Measurements from ENCODE around the gene FANCC.

The FANCC gene

GRCh38 chr9:95055851-95056551, 261.5 kb downstream of the FANCC start:
- Histone ChIP-seq H3K36me3 (peaks cover 9% of the 10 kb centered on the region), H3K4me3 (ENCODE audit: low read depth, low read length) (no peak overlapping the region), H3K27ac (no peak overlapping the region), H3K27me3 (ENCODE audit: insufficient read depth, low read depth, severe bottlenecking) (no peaks in the 10 kb centered on the region), H3K9me3 (ENCODE audit: severe bottlenecking) (no peaks in the 10 kb centered on the region)
- DNase-seq = no peak
- TF ChIP-seq, protein P1, sequence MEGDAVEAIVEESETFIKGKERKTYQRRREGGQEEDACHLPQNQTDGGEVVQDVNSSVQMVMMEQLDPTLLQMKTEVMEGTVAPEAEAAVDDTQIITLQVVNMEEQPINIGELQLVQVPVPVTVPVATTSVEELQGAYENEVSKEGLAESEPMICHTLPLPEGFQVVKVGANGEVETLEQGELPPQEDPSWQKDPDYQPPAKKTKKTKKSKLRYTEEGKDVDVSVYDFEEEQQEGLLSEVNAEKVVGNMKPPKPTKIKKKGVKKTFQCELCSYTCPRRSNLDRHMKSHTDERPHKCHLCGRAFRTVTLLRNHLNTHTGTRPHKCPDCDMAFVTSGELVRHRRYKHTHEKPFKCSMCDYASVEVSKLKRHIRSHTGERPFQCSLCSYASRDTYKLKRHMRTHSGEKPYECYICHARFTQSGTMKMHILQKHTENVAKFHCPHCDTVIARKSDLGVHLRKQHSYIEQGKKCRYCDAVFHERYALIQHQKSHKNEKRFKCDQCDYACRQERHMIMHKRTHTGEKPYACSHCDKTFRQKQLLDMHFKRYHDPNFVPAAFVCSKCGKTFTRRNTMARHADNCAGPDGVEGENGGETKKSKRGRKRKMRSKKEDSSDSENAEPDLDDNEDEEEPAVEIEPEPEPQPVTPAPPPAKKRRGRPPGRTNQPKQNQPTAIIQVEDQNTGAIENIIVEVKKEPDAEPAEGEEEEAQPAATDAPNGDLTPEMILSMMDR (IDR thresholded peaks at IDR 0.05; ENCODE audit: low read depth, low read length) = no peak

- Histone ChIP-seq H3K36me3 (peaks cover 5% of the 10 kb centered on the region), H3K4me3 (ENCODE audit: low read depth, low read length) (no peak overlapping the region), H3K27ac (no peak overlapping the region), H3K27me3 (ENCODE audit: insufficient read depth, low read depth, severe bottlenecking) (no peaks in the 10 kb centered on the region), H3K9me3 (ENCODE audit: severe bottlenecking) (no peaks in the 10 kb centered on the region)
- no peak for DNase-seq
- TF ChIP-seq, protein P1 (IDR thresholded peaks at IDR 0.05; ENCODE audit: low read depth, low read length) = no peak
These were observed 262.1 kb downstream of the FANCC start for GRCh38 chr9:95055334-95055850.

DNA sequence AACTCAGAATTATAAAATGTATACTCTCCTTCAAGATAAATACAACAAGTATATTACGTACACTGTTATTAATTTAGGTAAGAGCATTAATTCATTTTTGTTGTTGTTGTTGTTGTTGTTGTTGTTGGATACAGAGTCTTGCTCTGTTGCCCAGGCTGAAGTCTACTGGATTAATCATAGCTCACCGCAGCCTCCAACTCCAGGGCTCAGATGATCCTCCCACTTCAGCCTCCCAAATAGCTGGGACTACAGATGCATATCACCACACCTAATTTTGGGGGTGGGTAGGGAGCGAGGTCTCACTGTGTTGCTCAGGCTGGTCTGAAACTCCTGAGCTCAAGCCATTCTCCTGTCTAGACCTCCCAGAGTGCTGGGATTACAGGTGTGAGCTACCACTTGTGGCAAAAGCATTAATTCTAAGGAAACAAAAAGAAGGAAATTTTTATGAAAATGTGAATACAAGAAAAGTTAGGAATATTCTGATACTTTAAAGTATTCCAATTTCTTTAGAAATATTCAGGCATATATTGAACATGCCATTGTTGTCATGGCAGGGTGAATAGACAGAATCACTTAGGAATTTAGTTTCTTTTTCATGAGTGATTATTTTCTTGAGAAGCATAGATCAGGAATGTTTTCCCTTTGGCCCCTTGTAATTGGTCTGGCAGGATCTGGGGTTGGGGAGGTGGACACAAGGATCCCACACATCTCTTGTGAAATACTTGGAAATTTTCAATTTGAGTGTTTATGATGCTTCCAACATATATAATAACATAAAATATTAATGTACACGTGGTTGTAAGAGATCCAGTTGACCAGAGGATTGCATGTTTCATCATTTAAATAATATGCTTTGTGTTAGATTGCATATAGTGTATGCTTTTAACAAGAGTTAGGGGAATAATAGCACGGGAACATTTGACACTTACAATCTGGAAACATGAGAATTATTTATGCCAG, 263.6 kb downstream of the FANCC start:
- Histone ChIP-seq H3K27me3 (ENCODE audit: insufficient read depth, low read depth, severe bottlenecking) (no peaks in the 10 kb centered on the region), H3K4me3 (ENCODE audit: low read depth, low read length) (no peak overlapping the region), H3K27ac (no peak overlapping the region), H3K9me3 (ENCODE audit: severe bottlenecking) (no peaks in the 10 kb centered on the region), H3K36me3 (no peaks in the 10 kb centered on the region; the same call in none of the 2 replicates)
- no peak for DNase-seq
- TF ChIP-seq, protein P1 (IDR thresholded peaks at IDR 0.05; ENCODE audit: low read depth, low read length) = no peak

GRCh38 chr9:95049761-95050160, 267.7 kb downstream of the FANCC start:
- no peaks in the 10 kb centered on the region for H3K27me3 ChIP-seq (ENCODE audit: insufficient read depth, low read depth, severe bottlenecking)
- no peak for DNase-seq
- TF ChIP-seq, protein P1 (IDR thresholded peaks at IDR 0.05; ENCODE audit: low read depth, low read length) = no peak
- no peaks in the 10 kb centered on the region for H3K9me3 ChIP-seq (ENCODE audit: severe bottlenecking)
- no peak overlapping the region for H3K4me3 ChIP-seq (ENCODE audit: low read depth, low read length)
- H3K27ac ChIP-seq = no peak overlapping the region
- H3K36me3 ChIP-seq = no peaks in the 10 kb centered on the region; the same call in 1 of the 2 replicates

Measured in WERI-Rb-1 (cell line).